Hepatocyte (in vitro differentiated cells): ENCODE results near the gene ZNF3.

Experiments
- EZH2 ChIP-seq: fragments of 200-600 bp; sonication (generic); IDR thresholded peaks from 2 replicates; pipeline ENCODE4 v1.6.1; 2016; ENCODE audit warnings: antibody characterized with exemption, mild to moderate bottlenecking, borderline replicate concordance
- EZH2phosphoT487 ChIP-seq: fragments of 200-600 bp; sonication (generic); IDR thresholded peaks from one replicate; pipeline ENCODE4 v1.6.1; 2018; ENCODE audit warnings: antibody characterized with exemption, mild to moderate bottlenecking, low read depth, moderate library complexity; ENCODE audit not compliant: unreplicated experiment, severe bottlenecking
- TF ChIP-seq, protein P1 (sequence below): fragments of 200-600 bp; sonication (generic); IDR thresholded peaks from 2 replicates; pipeline ENCODE4 v1.5.1; 2016; ENCODE audit warnings: antibody characterized with exemption, mild to moderate bottlenecking; ENCODE audit not compliant: poor library complexity

- TF ChIP-seq, protein P1, sequence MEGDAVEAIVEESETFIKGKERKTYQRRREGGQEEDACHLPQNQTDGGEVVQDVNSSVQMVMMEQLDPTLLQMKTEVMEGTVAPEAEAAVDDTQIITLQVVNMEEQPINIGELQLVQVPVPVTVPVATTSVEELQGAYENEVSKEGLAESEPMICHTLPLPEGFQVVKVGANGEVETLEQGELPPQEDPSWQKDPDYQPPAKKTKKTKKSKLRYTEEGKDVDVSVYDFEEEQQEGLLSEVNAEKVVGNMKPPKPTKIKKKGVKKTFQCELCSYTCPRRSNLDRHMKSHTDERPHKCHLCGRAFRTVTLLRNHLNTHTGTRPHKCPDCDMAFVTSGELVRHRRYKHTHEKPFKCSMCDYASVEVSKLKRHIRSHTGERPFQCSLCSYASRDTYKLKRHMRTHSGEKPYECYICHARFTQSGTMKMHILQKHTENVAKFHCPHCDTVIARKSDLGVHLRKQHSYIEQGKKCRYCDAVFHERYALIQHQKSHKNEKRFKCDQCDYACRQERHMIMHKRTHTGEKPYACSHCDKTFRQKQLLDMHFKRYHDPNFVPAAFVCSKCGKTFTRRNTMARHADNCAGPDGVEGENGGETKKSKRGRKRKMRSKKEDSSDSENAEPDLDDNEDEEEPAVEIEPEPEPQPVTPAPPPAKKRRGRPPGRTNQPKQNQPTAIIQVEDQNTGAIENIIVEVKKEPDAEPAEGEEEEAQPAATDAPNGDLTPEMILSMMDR: no peak
- TF ChIP-seq EZH2phosphoT487 (no peak), EZH2 (no peak)
Observed at GRCh38 chr7:100040575-100040974, 40.9 kb downstream of the ZNF3 start.
